Endothelial cell of umbilical vein (primary cell): ENCODE results near the gene SAMMSON. TPM values are rescaled to one million over a fixed set of nuclear protein-coding genes. Genes with fewer than 3 reads are reported as not detected.

ENCODE experiments used
- BruUV-seq: library from RNA; stranded (reverse); fragments of 400-500 nt; replicated peaks from 2 replicates; lab custom pipeline; 2021; lab: Mats Ljungman, UMichigan
- CTCF ChIA-PET: fragments of 300-600, 350-600 bp; sonication (Branson Sonifier 250); formaldehyde crosslinking; loops from one replicate; lab custom pipeline; 2021; ENCODE audit warnings: antibody characterized with exemption, inconsistent platforms; lab: Charles Lee
- POLR2A ChIA-PET: fragments of 300-600, 350-600 bp; sonication (Branson Sonifier 250); formaldehyde crosslinking; loops from one replicate; lab custom pipeline; 2021; ENCODE audit warnings: antibody characterized with exemption, inconsistent platforms; lab: Charles Lee
- DNase-seq: peaks from one replicate; pipeline ENCODE4 v3.0.0-alpha.2; 2011; ENCODE audit warnings: low read depth, low spot score
- FAIRE-seq: peaks from 2 replicates; lab custom pipeline; 2011; peaks lifted over from hg19 to GRCh38; lab: Jason Lieb, UNC
- H2AFZ ChIP-seq: 2 replicates; pipeline ENCODE4 v1.6.0; 2012; ENCODE audit warnings: low read depth, low read length, control low read depth, inconsistent platforms
- H3K27ac ChIP-seq: 2 replicates; pipeline ENCODE4 v1.5.1; 2011; ENCODE audit warnings: low read depth, mild to moderate bottlenecking, control low read depth, low read length, moderate library complexity; ENCODE audit not compliant: insufficient read depth
- H3K27me3 ChIP-seq, 2 experiments: 2 replicates each; pipeline versions ENCODE4 v1.6.0 to v1.6.1; 2011; ENCODE audit warnings: low read length in 2 of 2, mixed read lengths in 1 of 2; ENCODE audit not compliant: control insufficient read depth in 2 of 2, insufficient read depth in 2 of 2
- H3K36me3 ChIP-seq, 2 experiments: 2 replicates in 1 of 2; 3 replicates in 1 of 2; pipeline ENCODE4 v1.5.1; 2011; ENCODE audit warnings: low read length in 2 of 2, mild to moderate bottlenecking in 1 of 2, moderate library complexity in 1 of 2; ENCODE audit not compliant: control insufficient read depth in 2 of 2, insufficient read depth in 2 of 2; ENCODE audit errors: extremely low read depth in 1 of 2
- H3K4me1 ChIP-seq: 3 replicates; pipeline ENCODE4 v1.5.1; 2011; ENCODE audit warnings: mild to moderate bottlenecking, low read length; ENCODE audit not compliant: control insufficient read depth, insufficient read depth; ENCODE audit errors: extremely low read depth
- H3K4me2 ChIP-seq: 2 replicates; pipeline ENCODE4 v1.6.1; 2011; ENCODE audit warnings: low read length, control low read depth, mixed read lengths; ENCODE audit not compliant: insufficient read depth
- H3K4me3 ChIP-seq, 3 experiments: fragments of 200-600 bp in 1 of 3; sonication (generic), shearing (Covaris generic) in 1 of 3; replicated peaks in 1 of 3; 2 replicates each; pipeline ENCODE4 v1.5.1; 2011 to 2016; ENCODE audit warnings: control low read depth in 3 of 3, low read length in 3 of 3, mild to moderate bottlenecking in 2 of 3, inconsistent platforms in 1 of 3, low read depth in 1 of 3, moderate library complexity in 1 of 3; ENCODE audit not compliant: insufficient read depth in 1 of 3
- H3K79me2 ChIP-seq: 2 replicates; pipeline ENCODE4 v1.6.0; 2012; ENCODE audit warnings: low read length, inconsistent platforms; ENCODE audit not compliant: control insufficient read depth, insufficient read depth
- H3K9ac ChIP-seq: replicated peaks from 2 replicates; pipeline ENCODE3; 2011; ENCODE audit warnings: low read length, control low read depth; ENCODE audit not compliant: insufficient read depth; ENCODE audit errors: extremely low read depth
- H3K9me1 ChIP-seq: replicated peaks from 3 replicates; pipeline ENCODE4 v1.6.0; 2011; ENCODE audit warnings: mild to moderate bottlenecking, low read length; ENCODE audit not compliant: control insufficient read depth, insufficient read depth; ENCODE audit errors: extremely low read depth
- H3K9me3 ChIP-seq: replicated peaks from 2 replicates; pipeline ENCODE4 v1.5.1; 2012; ENCODE audit warnings: low read length, inconsistent platforms; ENCODE audit not compliant: control insufficient read depth, insufficient read depth
- H4K20me1 ChIP-seq: replicated peaks from 2 replicates; pipeline ENCODE3; 2011; ENCODE audit warnings: mild to moderate bottlenecking, low read length; ENCODE audit not compliant: control insufficient read depth, insufficient read depth; ENCODE audit errors: extremely low read depth
- CTCF ChIP-seq, 2 donors: IDR thresholded peaks; 1 replicate in 1 of 2; 2 replicates in 1 of 2; pipeline ENCODE4 v1.5.1; 2011; ENCODE audit warnings: low read length in 2 of 2, mild to moderate bottlenecking in 2 of 2, moderate library complexity in 2 of 2, control low read depth in 1 of 2, inconsistent platforms in 1 of 2, low read depth in 1 of 2; ENCODE audit not compliant: insufficient read depth in 1 of 2; ENCODE audit errors: extremely low read depth in 1 of 2
- FOS ChIP-seq: IDR thresholded peaks from 2 replicates; pipeline ENCODE4 v1.6.1; 2011; ENCODE audit warnings: mild to moderate bottlenecking, low read length, moderate library complexity, borderline replicate concordance; ENCODE audit not compliant: insufficient read depth
- GATA2 ChIP-seq: IDR thresholded peaks from 2 replicates; pipeline ENCODE4 v1.7.0; 2011; ENCODE audit warnings: low read depth, mild to moderate bottlenecking, moderate library complexity, mixed read lengths, low read length; ENCODE audit not compliant: insufficient read length, insufficient read depth
- JUN ChIP-seq: IDR thresholded peaks from 2 replicates; pipeline ENCODE4 v1.6.1; 2011; ENCODE audit warnings: borderline replicate concordance, low read depth; ENCODE audit not compliant: insufficient read length, insufficient read depth
- MAX ChIP-seq: IDR thresholded peaks from 2 replicates; pipeline ENCODE4 v1.6.1; 2011; ENCODE audit not compliant: insufficient read depth, insufficient read length
- MYC ChIP-seq: IDR thresholded peaks from one replicate; pipeline ENCODE4 v1.6.1; 2011; ENCODE audit warnings: mild to moderate bottlenecking, low read depth, low read length
- POLR2A ChIP-seq: IDR thresholded peaks from 2 replicates; pipeline ENCODE4 v1.6.1; 2012; ENCODE audit warnings: low read depth, mild to moderate bottlenecking, control low read depth, low read length
- POLR2AphosphoS5 ChIP-seq: IDR thresholded peaks from 2 replicates; pipeline ENCODE4 v1.6.1; 2012; ENCODE audit warnings: low read depth, mild to moderate bottlenecking, control low read depth, low read length, moderate library complexity; ENCODE audit not compliant: insufficient read depth
- dilution Hi-C: fragments of 300-500 bp; cut with MboI; formaldehyde crosslinking; loops from one replicate; pipeline ENCODE4 v1.15.0; 2019; ENCODE audit warnings: low sequenced_read_pairs; ENCODE audit not compliant: extremely low pct_ligation_motif_present
- intact Hi-C: fragments of 100-400 bp; cut with micrococcal nuclease; formaldehyde crosslinking; loops from one replicate; pipeline ENCODE4 v1.10.0; 2022
- polyA plus RNA-seq, 4 experiments: library from polyadenylated mRNA; depleted of rRNA in 3 of 4; stranded (reverse) in 3 of 4; unstranded in 1 of 4; fragments of >200 nt; gene quantifications; 2 replicates each; pipeline versions ENCODE4 v1.2.1 to v1.2.3, GENCODE V29; 2011 to 2012; ENCODE audit warnings: missing spikeins in 1 of 4
- total RNA-seq: library from RNA; stranded (reverse); gene quantifications from 2 replicates; pipeline ENCODE4 v1.2.3, GENCODE V29; 2021

SAMMSON gene
- total and polyA plus RNA-seq, 2 donors (not counting 3 experiments of a cell fraction or from before 2014, with no cell fraction given), result not detected

GRCh38 chr3:69998759-69999139 is 784 bp upstream of the SAMMSON start:
- POLR2A ChIA-PET, result no interaction called here
- CTCF ChIA-PET, result no interaction called here
- H3K4me2 ChIP-seq, result no peak overlapping the region
- dilution Hi-C loops, result no loop called here
- intact Hi-C loops, result no loop called here
- H2AFZ ChIP-seq, result no peak overlapping the region
- DNase-seq (no peak), FAIRE-seq (no peak)
- H3K4me3 ChIP-seq, result no peak overlapping the region
- no peak for TF ChIP-seq CTCF (IDR thresholded peaks at IDR 0.05; ENCODE audit: extremely low read depth in 1 of 2, insufficient read depth in 1 of 2, low read depth in 1 of 2, low read length in 2 of 2)
- TF ChIP-seq JUN, result no peak
- no peaks in the 10 kb centered on the region for H3K27me3 ChIP-seq
- H3K79me2 ChIP-seq, result no peaks in the 10 kb centered on the region
- no TSS peak for BruUV-seq
- H3K36me3 ChIP-seq, result no peaks in the 10 kb centered on the region
- H3K9me1 ChIP-seq, result no peaks in the 10 kb centered on the region
- no peak overlapping the region for H3K27ac ChIP-seq
- no peaks in the 10 kb centered on the region for H3K9me3 ChIP-seq
- no peaks in the 10 kb centered on the region for H4K20me1 ChIP-seq
- H3K9ac ChIP-seq, result no peak overlapping the region
- H3K4me1 ChIP-seq, result no peaks in the 10 kb centered on the region

GRCh38 chr3:70000028-70000410 is 486 bp downstream of the SAMMSON start:
- FAIRE-seq (no peak), DNase-seq (no peak)
- no peaks in the 10 kb centered on the region for H3K36me3 ChIP-seq
- H3K27me3 ChIP-seq, result no peaks in the 10 kb centered on the region
- TF ChIP-seq POLR2A (no peak), MYC (no peak), CTCF (IDR thresholded peaks at IDR 0.05; ENCODE audit: extremely low read depth in 1 of 2, insufficient read depth in 1 of 2, low read depth in 1 of 2, low read length in 2 of 2) (no peak), FOS (no peak), MAX (no peak), GATA2 (no peak), JUN (no peak), POLR2AphosphoS5 (no peak)
- no peaks in the 10 kb centered on the region for H3K79me2 ChIP-seq
- H3K9ac ChIP-seq, result no peak overlapping the region
- no peaks in the 10 kb centered on the region for H3K4me1 ChIP-seq
- BruUV-seq, result no TSS peak
- H4K20me1 ChIP-seq, result no peaks in the 10 kb centered on the region
- dilution Hi-C loops (no loop called here), intact Hi-C loops (no loop called here)
- ChIA-PET POLR2A (no interaction called here), CTCF (no interaction called here)
- H3K9me1 ChIP-seq, result no peaks in the 10 kb centered on the region
- no peak overlapping the region for H3K4me3 ChIP-seq
- H3K27ac ChIP-seq, result no peak overlapping the region
- no peak overlapping the region for H2AFZ ChIP-seq
- no peaks in the 10 kb centered on the region for H3K9me3 ChIP-seq
- no peak overlapping the region for H3K4me2 ChIP-seq
